BJ (cell line): Measurements from ENCODE around the gene ASB8. TPM values are rescaled to one million over a fixed set of nuclear protein-coding genes. Genes with fewer than 3 reads are reported as not detected.

Source experiments
- CTCF ChIA-PET: fragments of 350-600 bp; formaldehyde crosslinking; extraction: SDS; loops from one replicate; lab custom pipeline; 2021; ENCODE audit warnings: antibody characterized with exemption, inconsistent platforms; lab: Yijun Ruan, JAX
- POLR2A ChIA-PET: fragments of 300-600 bp; sonication (Branson Sonifier 250); formaldehyde crosslinking; extraction: SDS; loops from one replicate; lab custom pipeline; 2021; ENCODE audit warnings: antibody characterized with exemption; lab: Charles Lee
- DNase-seq: peaks from one replicate; pipeline ENCODE4 v3.0.0-alpha.2; 2011; ENCODE audit warnings: low read depth
- H3K27me3 ChIP-seq: 2 replicates; pipeline ENCODE4 v1.6.0; 2011; ENCODE audit warnings: low read length; ENCODE audit not compliant: control insufficient read depth, insufficient read depth
- H3K36me3 ChIP-seq: 2 replicates; pipeline ENCODE4 v1.5.1; 2011; ENCODE audit warnings: low read length; ENCODE audit not compliant: control insufficient read depth, insufficient read depth
- H3K4me3 ChIP-seq: 2 replicates; pipeline ENCODE4 v1.5.1; 2011; ENCODE audit warnings: low read depth, mild to moderate bottlenecking, control low read depth, low read length
- polyA plus RNA-seq: library from polyadenylated mRNA; depleted of rRNA; stranded (reverse); fragments of >200 nt; gene quantifications from 2 replicates; pipeline ENCODE4 v1.2.3, GENCODE V29; 2011
- TF ChIP-seq, protein P1 (sequence below): IDR thresholded peaks from 2 replicates; pipeline ENCODE4 v1.5.1; 2011; ENCODE audit warnings: low read depth, mild to moderate bottlenecking, control low read depth, inconsistent platforms, low read length, moderate library complexity; ENCODE audit not compliant: insufficient read depth

The ASB8 gene
- polyA plus RNA-seq, 1 experiment = 31.1 TPM

DNA sequence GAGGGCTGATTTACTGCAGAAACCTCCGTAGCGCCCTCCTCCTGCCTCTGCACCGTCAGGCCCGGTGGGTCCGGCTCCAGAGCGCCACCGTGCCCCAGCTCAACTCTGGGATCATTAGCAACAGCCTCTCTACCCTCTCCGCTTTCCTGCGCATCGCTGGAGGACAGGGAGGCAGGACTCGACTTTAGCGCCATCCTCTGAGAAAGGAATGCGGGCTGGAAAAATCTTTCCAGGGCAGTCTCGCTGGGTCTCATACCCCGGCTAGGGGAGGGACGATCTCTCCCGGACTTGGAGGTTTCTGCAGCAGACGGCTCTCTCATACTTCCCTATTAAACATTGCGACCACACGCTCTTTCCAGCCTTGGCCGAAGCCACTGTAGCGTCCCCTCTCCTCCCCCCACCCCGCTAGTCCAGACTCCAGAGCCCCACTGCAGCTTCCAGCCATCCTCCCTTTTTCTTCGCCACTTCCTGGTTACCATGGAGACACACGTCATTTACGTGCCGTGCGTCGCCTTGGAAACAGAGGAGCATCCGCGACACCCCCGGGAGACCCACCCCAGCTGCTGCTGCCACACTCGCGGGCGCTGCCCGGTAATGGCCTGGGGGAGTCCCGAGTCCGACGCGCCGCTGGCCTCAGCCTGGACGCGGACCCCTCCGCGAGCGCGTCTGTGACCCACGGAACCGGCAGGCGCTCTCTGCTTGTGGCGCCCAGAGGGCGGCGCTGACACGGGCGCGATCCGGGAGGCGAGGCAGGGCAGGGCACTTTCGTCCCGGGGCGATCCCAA is 26.0 kb upstream of the ASB8 start, which contains the start of gene CCDC184:
CCDC184 (plus strand) TSS at position 554 of the 785 bp plus-strand sequence. CDS start 479 bp downstream, outside the sequence.
- DNase-seq = no peak
- Histone ChIP-seq H3K36me3 (no peaks in the 10 kb centered on the region), H3K4me3 (peak within 1 kb of the TSS; percentile 56), H3K27me3 (peaks cover 37% of the 10 kb centered on the region)
- TF ChIP-seq, protein P1, sequence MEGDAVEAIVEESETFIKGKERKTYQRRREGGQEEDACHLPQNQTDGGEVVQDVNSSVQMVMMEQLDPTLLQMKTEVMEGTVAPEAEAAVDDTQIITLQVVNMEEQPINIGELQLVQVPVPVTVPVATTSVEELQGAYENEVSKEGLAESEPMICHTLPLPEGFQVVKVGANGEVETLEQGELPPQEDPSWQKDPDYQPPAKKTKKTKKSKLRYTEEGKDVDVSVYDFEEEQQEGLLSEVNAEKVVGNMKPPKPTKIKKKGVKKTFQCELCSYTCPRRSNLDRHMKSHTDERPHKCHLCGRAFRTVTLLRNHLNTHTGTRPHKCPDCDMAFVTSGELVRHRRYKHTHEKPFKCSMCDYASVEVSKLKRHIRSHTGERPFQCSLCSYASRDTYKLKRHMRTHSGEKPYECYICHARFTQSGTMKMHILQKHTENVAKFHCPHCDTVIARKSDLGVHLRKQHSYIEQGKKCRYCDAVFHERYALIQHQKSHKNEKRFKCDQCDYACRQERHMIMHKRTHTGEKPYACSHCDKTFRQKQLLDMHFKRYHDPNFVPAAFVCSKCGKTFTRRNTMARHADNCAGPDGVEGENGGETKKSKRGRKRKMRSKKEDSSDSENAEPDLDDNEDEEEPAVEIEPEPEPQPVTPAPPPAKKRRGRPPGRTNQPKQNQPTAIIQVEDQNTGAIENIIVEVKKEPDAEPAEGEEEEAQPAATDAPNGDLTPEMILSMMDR = peak; percentile 60
- POLR2A ChIA-PET = no interaction called here
- CTCF ChIA-PET = interaction anchor here (0.6 to 1.6 kb wide), 10 partner anchors 9 to 609 kb away, joined by 3 to 9 read pairs (median 4); partner anchors contain the start of gene ASB8

DNA sequence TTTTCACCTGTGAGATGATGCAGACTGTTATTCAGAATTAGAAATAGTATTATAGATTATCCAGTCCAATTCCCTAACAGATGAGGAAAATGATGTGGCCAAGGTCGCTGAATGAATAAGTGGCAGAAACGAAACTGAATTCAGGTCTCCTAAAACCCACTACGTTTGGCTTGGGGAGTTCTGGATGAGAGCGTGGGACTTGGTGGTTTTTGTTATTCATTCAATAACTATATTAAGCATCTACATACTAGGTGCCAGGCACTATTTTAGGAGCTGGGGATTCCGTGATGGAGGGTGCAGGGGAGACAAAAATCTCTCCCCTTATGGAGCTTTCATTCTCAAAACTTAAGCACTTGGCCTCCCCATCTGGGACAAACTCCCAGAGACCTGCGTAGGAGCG is 25.3 kb upstream of the ASB8 start:
- DNase-seq = no peak
- H3K36me3 ChIP-seq = no peaks in the 10 kb centered on the region
- peaks cover 40% of the 10 kb centered on the region for H3K27me3 ChIP-seq
- ChIA-PET CTCF (interaction anchor here (1.1 to 1.6 kb wide), 6 partner anchors 12 to 105 kb away, joined by 3 to 9 read pairs (median 4); partner anchors contain the start of gene ASB8), POLR2A (no interaction called here)
- TF ChIP-seq, protein P1 = no peak
- peak overlapping the region; percentile 56 for H3K4me3 ChIP-seq

DNA sequence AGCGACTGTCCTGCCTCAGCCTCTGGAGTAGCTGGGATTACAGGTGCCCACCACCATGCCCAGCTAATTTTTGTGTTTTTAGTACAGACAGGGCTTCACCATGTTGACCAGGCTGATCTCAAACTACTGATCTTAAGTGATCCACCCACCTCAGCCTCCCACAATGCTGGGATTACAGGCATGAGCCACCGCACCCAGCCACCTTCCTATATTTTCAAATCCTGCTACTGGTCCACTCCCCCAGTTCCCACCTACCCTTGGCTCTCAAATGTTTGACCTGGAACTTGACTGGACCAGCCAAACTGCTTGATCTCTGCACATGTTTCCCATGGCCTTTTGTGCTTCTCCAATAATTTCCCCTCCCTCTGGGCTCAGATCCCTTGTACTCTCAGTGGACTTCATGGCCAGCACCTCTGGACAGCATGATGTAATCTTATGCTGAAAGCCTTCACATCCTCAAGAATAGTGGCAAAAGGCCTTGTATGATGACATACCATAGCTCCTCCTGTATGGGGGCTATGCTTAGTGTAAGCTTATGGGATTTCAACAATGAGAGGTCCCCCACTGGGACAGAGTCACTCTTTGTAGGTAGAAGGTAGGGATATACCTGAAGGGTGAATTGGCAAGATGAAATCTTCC is 23.7 kb upstream of the ASB8 start:
- Histone ChIP-seq H3K4me3 (no peak overlapping the region), H3K27me3 (peaks cover 38% of the 10 kb centered on the region), H3K36me3 (no peaks in the 10 kb centered on the region)
- POLR2A ChIA-PET = no interaction called here
- TF ChIP-seq, protein P1 = no peak
- no peak for DNase-seq
- CTCF ChIA-PET = interaction anchor here (0.6 to 3.9 kb wide), 4 partner anchors 8 to 291 kb away, joined by 3 to 16 read pairs (median 3); partner anchors contain the start of gene ASB8

DNA sequence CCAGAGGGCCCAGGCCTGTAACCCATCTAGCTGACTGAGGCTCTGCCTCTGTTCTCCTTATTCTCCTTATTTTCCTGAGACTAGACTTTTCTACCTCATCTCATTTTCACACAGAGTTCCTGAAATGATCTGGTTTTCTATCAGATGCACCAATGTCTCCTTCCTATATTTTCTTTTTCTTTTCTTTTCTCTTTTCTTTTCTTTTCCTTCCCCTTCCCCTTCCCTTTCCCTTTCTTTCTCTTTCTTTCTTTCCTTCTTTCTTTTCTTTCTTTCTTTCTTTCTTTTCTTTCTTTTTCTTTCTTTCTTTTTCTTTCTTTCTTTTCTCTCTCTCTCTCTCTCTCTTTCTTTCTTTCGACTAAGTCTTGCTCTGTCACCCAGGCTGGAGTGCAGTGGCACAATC is 23.1 kb upstream of the ASB8 start:
- peaks cover 32% of the 10 kb centered on the region for H3K27me3 ChIP-seq

More for the DNA sequence above, 23.1 kb upstream of the ASB8 start:
- DNase-seq = no peak
- Histone ChIP-seq H3K4me3 (no peak overlapping the region), H3K36me3 (no peaks in the 10 kb centered on the region)
- ChIA-PET CTCF (interaction anchor here (0.9 to 3.9 kb wide), 2 partner anchors 8 to 16 kb away, joined by 3 to 16 read pairs; no protein-coding TSS in a partner anchor), POLR2A (no interaction called here)
- TF ChIP-seq, protein P1 = no peak
